Activated CD4-positive, alpha-beta T cell treated with anti-CD3 and anti-CD28 coated beads, Interleukin-10, Interleukin-2, amounts not matched to agents 100 ng/mL and 50 ng/mL, durations not matched to agents 16 hours and 8 hours (primary cell): ENCODE results near the gene FAM174C.
A peak's percentile ranks its signal among the peaks of the same experiment; 100 is the strongest.

ENCODE experiments used
- DNase-seq: peaks from one replicate; pipeline ENCODE4 v3.0.0-alpha.2; 2020

Gene FAM174C

DNA sequence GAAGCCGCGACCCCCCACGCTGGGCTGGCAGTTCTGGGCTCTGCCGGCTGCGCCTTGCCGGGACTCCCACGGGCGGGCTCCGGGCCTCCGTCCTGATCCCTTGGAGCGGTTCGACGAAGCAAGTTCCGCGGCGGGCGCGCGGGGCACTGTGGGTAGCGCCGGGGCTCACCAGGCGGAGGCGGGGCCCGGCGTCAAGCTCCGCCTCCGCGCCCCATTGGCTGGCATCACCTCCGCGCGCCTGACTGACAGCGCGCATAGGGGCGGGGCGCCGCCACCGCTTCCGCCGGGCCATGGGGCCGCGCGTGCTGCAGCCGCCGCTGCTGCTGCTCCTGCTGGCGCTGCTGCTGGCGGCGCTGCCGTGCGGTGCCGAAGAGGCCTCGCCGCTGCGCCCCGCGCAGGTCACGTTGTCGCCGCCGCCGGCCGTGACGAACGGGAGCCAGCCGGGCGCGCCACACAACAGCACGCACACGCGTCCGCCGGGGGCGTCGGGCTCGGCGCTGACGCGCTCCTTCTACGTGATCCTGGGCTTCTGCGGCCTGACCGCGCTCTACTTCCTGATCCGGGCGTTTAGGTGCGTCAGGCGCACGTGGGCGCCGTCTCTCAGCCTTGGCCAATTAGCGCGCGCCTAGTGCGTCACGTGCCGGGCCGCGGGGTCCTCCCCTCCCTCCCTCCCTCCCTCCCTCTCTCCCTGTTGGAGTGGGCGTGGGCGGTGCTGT is at the start of gene FAM174C:
Gene FAM174C, plus strand, starts transcription at position 271 of the 716 bp plus-strand sequence. Its CDS starts 20 bp downstream, at position 291.
- DNase-seq = peak; percentile 98

DNA sequence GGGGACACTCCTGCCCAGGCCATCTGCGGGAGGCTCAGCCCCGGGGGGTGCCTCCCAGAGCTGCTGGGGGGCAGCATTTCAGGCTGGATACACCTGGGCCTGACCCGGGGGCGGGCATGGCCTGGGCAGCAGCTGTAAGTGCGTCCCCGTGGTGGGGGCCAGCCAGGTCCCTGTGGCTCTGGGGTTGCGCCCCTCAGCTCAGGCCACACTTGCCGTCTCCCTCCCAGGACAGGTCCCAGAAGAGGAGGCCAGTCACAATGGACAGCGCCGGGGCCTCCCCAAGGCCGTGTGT is 49.2 kb upstream of the FAM174C start:
- no peak for DNase-seq

DNA sequence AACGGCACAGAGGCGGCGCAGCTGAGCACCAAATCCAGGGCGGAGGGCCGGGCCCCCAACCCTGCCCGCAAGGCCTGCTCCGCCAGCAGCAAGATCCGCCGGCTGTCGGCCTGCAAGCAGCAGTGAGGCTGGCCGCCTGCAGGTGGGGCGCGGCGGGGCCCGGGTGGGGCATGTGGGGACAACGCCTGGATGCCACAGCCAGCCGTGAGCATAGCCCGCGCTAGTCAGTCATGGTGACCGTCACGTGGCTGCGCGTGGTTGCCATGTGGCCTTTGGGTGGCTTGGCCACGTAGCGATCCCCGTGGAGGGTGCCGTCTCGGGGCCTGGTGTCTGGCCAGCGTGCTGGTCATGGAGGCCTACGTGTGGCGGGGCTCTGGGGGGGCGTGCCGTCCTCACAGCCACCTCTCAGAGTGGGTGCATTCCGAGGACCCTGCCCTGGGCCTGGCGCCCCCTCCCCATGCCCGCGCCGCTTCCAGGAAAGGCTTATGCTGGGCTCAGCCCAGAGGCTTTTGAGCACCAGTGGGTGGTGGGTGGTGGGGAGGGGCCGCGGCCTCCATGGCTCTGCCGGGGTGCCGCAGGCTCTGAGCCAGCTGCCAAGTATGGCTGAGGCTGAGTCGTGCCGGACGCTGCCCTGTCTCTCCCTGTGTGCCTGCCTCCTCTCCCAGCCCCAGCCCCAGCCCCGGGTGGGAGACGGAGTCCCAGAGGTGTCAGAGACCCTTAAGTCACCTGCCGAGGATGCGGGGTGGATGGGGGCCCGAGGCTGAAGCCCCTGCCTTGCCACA is 48.6 kb upstream of the FAM174C start:
- no peak for DNase-seq

DNA sequence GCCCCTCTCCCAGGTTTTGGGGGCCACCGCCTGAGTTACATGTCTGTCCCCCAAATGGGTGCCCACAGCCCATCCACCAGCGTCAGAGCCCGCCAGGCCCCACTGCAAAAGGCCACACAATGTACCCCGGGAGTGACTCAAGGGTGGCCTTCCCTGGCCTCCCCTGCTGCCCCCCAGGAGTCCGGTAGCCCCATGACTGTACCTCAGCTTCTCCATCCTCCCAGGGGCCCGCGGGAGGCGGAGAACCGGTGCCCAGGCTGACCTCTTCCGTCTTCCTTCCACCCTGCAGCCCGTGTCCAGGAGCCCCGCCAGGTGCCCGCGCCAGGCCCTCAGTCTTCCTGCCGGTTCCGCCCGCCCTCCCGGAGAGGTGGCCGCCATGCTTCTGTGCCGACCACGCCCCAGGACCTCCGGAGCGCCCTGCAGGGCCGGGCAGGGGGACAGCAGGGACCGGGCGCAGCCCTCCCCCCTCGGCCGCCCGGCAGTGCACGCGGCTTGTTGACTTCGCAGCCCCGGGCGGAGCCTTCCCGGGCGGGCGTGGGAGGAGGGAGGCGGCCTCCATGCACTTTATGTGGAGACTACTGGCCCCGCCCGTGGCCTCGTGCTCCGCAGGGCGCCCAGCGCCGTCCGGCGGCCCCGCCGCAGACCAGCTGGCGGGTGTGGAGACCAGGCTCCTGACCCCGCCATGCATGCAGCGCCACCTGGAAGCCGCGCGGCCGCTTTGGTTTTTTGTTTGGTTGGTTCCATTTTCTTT is 47.9 kb upstream of the FAM174C start:
- DNase-seq = no peak

DNA sequence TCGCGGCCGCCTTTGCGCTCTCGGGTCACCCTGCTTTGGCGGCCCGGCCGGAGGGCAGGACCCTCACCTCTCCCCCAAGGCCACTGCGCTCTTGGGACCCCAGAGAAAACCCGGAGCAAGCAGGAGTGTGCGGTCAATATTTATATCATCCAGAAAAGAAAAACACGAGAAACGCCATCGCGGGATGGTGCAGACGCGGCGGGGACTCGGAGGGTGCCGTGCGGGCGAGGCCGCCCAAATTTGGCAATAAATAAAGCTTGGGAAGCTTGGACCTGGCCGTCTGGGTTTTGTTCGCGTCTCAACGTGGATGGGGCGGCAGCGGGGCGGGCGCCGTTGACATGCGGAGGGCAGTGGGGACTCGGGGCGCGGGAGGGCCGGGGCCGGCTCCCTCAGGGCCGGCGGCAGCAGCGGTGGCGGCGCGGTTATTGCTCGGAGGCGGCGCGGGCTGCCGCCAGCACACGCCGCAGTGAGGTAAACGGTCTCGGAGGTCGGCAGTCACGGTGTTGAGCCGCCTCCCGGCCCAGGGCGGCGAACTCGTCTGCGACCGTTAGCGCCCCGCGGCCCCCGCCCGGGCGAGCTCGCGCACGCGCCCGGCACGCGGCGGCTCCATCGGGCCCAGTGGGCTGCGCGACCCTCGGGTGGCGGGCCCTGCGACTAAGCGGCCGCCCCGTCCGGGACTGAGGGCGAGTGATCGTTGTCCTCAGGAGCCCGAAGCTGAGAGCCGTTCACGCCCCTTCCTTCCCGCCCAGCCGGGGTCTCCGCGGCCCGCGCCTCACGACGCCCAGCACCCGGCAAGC is 47.0 kb upstream of the FAM174C start:
- DNase-seq = no peak

DNA sequence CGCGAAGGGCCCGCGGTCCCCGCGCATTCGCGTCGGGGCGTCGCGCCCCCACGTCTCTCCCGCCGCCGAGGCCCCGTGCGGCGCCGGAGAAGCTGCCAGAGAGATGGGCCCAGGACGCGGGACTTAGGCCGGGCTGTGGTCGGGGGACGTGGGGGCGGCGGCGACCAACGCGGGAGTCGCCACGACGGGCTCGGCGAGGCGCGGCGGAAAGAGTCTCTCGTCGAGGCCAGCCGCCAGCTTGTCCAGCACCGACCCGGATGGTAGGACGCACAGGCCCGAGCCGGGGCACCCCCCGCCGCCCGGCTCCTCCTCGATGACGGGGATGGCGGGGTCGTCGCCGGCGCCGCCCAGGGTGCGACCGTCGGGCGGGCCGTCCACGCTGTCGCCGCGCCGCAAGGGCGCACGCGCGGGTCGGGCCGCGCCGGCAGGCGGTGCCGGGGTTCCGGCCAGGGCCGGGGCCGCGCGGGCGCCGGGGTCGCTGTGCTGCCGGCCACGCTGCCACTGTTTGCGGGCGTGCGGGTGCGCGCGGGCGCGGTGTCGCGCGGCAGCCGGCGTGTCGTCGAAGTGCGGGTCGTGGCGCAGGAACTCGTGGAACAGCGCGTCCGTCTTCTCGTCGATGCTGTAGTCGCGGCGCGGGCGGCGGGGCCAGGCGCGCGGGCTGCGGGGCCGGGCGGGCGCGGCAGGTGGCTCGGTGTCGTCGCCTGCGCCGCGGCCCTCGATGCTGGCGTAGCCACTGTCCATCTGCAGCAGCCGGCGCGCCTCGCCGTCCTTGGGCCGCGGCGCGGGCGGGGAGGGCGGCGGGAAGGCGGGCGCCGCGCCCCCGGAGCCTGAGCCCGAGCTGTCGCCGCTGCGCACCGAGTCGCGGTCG is 46.0 kb upstream of the FAM174C start:
- DNase-seq = no peak

DNA sequence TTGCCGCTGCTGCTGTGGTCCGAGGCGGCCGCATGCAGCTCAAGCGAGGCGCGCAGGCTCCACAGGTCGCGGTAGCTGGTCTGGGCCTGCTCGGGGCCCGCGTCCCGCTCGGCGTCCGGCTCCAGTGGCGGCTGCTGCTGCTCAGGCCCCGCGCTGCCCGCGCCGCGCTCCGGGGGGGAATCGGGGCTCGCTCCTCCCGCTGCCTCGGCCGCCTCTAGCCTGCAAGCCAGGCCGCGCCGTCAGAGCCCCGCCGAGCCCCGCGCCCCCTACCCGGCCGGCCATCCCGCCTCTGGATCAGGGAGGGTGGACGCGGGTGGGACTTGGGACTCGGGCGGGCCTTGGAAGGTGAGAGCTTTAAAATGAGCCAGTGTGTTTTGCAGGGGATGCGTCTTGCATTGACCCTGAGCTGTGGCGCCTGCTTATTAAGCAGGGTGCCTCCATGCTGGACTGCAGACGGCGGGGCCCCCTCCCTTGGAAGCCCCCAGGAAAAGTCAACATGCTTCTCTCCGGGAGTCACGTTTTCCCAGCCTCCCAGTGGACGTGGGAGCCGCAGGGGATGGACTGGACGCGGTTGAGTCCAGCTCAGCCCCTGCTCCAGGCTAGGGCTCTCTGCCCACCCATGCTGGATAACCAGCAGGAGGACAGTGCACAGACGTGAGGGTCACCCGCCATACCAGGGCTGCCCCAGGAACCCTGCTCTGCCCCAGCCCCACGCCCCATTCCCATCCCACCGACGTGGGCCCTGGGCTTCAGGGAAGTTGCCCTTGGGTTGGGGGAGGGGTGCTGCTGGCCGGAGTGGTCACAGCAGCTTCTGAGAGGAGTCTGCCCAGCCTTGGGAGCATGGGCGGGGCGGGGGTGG is 45.2 kb upstream of the FAM174C start:
- no peak for DNase-seq

DNA sequence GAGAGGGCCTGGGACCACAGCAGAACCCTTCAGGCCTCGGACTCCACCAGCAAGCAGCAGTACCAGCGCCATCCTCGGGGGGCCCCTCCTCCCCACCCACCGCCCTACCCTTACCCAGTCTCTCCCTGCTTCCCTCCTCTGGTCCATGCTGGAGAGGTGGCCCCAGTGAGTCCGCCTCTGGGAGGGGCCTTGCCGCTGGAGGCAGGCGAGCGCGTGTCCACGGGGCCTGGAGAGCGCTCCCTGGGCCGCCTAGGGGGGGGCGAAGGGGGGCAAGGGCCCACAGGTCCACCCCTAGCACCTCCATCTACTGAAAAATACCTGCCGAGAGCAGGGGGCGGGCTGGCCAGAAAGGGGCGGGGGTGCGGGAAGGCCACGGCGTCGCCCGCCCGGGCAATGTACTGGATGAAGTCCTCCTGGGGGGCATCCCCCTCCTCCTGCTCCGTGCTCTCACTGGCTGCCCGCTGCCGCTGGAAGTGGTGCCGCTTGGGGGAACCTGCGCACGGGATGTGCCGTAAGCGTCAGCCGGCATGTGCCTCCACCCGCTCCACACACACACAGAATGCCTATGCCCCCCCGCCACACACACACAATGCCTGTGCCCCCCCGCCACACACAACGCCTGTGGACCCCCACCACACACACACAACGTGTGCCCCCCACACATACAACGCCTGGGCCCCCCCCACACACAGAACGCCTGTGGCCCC is 44.4 kb upstream of the FAM174C start:
- no peak for DNase-seq

DNA sequence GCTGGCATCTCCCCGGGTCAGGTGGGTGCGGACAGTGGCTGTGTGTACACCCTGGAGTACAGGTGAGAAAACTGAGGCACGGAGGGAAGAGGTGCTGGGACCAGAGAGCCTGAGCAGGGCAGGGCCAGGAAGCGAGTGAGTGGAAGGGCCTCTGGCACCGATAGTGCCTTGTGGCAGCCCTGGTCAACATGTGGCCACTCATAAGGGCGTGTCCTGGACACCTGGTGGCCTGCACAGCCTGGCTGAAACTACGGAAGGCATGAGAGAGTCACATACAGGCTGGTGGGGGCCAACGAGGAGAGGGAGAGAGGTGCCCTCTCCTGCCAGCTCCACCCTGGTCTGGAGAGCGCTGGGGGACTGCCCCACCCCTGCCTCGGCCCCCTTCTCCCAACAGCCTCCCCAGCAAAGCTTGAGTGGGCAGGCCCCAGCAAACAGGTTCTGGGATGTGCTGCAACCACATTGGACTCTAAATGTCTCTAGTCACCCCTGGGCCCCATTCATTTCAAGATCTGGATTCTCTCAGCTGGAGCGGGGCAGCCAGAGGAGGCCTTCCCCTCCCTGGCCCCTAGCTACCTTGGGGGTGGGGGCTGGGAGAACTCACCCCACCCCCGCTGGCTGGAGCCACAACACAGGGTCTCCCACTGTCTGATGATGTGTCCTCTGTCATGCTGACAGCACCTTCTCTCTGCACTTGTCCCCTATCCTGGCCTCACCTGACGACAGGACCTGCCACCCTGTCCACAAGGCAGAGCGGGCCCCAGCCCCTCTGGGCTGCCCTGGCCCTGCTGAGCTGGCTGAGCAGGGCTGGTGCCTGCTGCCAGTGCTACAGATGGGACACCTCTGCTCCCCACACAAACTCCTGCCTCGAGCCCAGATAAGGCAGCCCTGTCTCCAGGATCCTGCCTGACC is 43.3 kb upstream of the FAM174C start:
- no peak for DNase-seq

DNA sequence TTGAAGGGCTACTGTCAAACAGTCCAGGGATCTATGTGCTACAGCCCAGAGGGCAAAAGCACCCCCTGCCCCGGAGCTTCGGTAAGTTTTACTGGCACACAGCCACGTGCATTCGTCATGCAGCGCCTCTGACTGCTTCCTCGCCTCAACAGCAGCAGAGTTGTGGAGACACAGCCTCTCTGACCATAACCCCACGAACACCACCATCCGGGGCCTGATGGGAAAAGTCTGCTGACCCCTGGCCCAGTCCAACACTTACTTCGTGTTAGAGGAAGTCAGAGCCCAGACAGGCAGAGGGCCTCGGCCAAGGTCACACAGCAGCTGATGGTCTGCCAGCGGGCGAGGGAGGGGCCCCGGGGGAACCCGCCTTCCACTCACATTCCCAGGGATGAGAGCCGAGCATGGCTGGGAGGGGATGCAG is 42.7 kb upstream of the FAM174C start:
- DNase-seq = no peak

DNA sequence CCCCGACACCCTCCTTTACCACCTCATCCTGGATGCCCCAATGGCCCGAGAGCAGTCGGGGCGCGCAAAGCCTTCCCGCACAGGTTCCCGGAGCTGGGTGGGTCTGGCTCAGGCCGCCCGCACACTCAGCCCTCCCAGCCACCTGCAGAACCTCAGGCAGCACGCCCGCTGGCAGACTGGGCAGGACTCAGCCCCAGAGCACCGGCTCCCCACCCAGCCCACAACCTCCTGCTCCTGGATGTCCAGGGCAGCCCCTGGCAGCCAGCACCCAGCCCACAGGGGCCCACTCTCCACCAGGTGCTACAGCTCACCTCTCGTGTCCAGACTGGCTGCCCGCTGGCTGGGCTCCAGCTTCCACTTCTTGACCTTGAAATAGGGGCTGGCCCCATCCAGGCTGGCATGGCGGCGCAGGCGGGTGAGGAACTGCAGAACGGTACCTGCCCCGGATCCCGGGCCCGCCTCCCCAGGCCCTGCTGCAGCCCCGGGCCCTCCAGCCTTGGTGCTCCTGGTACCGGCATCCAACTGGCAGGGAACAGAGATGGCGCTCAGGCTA is 42.1 kb upstream of the FAM174C start:
- no peak for DNase-seq

DNA sequence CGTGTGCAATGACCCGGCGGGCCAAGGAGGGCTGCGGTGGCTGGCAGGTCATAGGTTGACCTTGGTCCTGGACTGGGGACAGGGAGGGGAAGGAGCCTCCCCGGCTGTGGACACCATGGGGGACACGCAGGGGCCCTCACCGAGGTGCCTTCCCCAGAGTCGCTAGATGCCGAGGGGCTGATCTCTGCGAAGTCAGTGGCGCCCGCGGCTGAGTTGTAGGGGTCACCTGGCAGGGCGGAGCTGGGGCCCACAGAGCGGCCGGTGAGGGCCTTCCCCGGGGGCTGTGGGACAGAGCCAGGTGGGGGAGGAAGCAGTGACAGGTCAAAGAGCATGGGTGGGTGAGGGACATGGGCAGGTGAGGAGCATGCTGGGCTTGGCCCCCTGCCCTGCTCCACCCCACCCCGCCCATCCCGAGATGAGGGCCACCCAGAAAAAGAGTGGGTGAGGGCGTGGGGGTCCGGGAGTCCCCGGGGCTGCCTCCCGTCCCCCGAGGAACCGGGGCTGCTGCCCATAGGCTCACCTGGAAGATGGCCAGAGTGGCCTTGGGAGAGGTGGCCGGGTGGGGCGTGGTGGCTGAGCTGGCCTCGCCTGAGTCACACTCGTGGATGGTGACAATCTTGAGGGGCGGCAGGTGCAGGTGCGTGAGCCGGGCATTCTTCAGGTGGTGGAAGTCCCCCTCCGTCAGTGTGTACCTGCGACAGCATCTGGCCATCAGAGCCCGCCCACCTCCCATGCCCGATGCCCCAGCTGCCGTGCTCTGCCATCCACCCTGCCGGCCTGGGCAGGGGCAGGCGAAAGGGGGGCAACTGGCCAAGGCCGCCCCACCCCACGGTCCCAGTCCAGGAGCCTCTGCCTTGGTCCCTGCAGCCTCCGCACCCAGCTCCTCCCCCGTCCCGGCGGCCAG is 41.0 kb upstream of the FAM174C start:
- no peak for DNase-seq

DNA sequence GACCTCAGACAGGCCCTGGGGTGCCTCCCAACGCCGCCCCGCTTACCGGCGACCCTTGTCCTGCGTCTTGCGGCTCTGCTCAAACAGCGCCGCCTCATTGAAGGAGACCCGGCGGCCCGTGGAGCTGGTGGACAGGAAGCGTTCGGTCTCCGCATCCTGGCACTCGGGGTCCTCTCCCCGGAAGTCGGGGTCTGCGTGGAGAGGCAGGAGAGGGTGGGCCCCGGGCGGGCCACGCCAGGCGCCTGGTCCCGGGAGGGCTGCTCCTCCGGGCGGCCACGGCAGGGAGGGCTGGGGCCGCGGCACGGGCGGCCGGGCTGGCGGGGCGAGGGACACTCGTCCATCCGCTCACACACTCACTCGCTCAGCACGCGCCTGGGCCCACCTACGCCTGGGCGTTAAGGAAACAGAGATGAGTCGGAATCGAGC is 40.4 kb upstream of the FAM174C start:
- no peak for DNase-seq

DNA sequence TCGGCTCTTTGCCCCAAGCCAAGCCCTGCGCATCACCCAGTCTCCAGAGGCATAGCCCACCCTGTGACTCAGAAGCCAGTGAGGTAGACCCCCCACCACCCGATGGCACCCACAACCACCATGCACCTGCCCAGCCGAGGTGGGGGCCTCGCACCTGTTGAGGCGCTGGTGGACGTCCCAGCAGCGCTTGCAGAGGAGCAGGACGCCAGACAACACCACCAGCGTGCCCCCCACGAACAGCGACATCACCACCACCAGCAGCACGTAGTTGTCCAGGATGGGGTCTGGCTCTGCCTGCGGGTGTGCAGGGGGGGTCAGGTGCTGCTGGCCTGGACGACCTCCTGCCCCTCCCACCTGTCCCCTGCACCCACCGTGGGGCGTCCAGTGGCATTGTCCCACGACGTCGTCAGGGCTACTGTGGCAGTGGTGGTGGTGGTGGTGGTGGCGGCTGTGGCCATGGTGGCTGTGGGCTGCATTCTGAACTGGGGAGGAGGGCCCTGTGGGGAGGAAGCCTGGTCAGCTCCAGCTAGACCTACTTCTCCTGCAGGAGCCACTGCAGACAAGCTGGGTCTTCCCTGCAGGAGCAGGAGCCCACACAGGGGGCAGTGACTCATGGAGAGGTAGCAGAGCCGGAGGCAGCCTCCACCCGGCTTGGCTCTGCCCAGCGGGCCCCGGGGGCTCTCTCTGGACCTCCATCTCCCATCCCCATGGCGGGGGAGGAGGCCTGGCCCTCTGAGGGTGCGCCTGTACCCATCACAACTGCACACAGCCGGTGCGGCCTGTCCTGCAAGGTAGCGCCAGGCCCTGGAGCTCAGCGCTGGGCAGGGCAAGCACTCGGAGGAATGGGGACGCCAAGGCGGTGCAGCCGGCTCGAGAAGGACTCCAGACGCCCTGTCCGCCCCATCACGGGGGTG is 39.4 kb upstream of the FAM174C start:
- no peak for DNase-seq

DNA sequence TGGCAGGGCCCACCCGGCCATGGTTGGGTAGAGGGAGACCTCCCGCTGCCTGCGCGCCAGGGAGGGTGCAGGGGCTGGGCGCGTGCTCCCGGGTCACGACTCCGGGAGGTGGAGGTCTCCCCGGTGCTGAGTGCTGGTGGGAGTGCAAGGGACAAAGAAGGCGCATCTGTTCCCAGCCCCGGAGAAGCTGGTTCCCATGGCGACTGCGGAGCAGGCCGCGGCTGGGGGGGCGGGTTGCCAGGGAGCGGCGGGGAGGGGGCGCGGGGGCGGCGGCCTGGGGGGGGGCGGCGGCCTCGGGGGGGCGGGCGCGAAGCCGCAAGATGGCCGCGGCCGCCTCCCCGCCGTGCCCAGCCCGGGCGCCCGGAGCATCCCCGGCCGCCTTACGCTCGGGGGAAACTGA is 38.8 kb upstream of the FAM174C start:
- no peak for DNase-seq

DNA sequence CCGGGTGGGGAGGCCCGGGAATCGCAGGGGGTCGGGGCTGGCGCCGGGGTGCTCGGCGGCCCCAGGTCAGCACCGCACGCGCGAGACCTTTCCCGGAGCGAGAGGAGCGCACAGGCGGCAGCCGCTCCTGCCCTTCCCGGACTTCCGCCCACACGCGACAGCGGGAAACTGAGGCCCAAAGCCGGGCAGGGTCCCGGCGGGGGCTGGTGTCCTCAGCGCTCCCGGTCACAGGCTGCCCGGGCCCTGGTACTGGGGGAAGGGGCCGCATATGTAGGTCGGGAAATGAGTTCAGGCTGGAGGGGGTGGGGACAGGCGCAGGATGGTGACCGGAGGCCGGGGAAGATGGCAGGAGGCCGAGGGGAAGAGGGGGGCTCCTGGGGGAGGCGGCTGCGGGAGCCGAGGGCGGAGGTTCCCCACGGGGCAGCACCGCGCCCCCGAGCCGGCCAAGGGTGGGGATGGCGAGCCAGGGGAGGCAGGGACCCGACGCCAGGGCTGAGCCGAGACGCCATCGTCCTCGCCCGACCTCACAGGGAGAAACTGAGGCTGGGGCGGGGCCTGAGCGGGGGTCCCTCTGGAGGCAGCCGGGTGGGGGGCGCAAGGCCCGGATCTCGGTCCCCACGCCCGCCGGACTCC is 38.2 kb upstream of the FAM174C start:
- no peak for DNase-seq
